ENCODE measurements around the gene TMX4. TPM values are rescaled to one million over a fixed set of nuclear protein-coding genes. Genes with fewer than 3 reads are reported as not detected.

The TMX4 gene
- total and polyA plus RNA-seq, 2 donors (not counting 3 experiments of a cell fraction or from before 2014, with no cell fraction given), result 6.5 to 30.3 TPM

DNA sequence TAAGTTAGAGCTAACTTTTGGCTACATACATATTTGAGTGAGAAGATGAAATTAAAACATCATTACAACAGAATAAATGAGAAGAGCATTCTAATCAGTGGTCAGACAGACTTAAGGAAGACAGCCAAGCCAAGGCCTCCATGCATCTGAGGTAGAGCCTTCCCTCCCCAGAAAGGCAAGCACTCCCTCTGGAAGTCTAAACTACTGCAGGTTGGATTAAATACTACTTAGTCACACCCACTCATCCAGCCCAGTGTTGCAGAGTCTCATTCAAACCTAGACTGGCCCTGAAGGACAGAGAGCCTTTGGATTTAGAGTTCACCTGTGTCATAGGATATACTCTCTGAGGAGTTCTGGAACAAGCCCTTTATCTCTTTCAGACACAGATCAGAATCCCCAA, 29.2 kb downstream of the TMX4 start:
- Histone ChIP-seq H3K4me3 (replicated peaks in 1 of 3; ENCODE audit: insufficient read depth in 1 of 3, low read depth in 1 of 3, low read length in 3 of 3) (no peak overlapping the region), H3K4me1 (ENCODE audit: control insufficient read depth, extremely low read depth, insufficient read depth, low read length) (no peaks in the 10 kb centered on the region), H3K4me2 (ENCODE audit: insufficient read depth, low read length) (no peak overlapping the region), H4K20me1 (replicated peaks; ENCODE audit: control insufficient read depth, extremely low read depth, insufficient read depth, low read length) (no peaks in the 10 kb centered on the region), H3K27ac (ENCODE audit: insufficient read depth, low read depth, low read length) (no peak overlapping the region), H3K79me2 (ENCODE audit: control insufficient read depth, insufficient read depth, low read length) (no peaks in the 10 kb centered on the region), H2AFZ (ENCODE audit: low read depth, low read length) (no peak overlapping the region), H3K36me3 (ENCODE audit: control insufficient read depth in 2 of 2, extremely low read depth in 1 of 2, insufficient read depth in 2 of 2, low read length in 2 of 2) (no peaks in the 10 kb centered on the region), H3K27me3 (ENCODE audit: control insufficient read depth in 2 of 2, insufficient read depth in 2 of 2, low read length in 2 of 2) (no peaks in the 10 kb centered on the region), H3K9ac (replicated peaks; ENCODE audit: extremely low read depth, insufficient read depth, low read length) (no peak overlapping the region), H3K9me3 (replicated peaks; ENCODE audit: control insufficient read depth, insufficient read depth, low read length) (no peaks in the 10 kb centered on the region), H3K9me1 (replicated peaks; ENCODE audit: control insufficient read depth, extremely low read depth, insufficient read depth, low read length) (no peaks in the 10 kb centered on the region)
- no TSS peak for BruUV-seq (replicated peaks)
- ChIA-PET POLR2A (interaction anchor here (0.6 kb wide), 1 partner anchor 54 kb away, joined by 6 read pairs; no protein-coding TSS in a partner anchor), CTCF (interaction anchor here (1.1 to 3.7 kb wide), 5 partner anchors 10 to 732 kb away, joined by 3 to 71 read pairs (median 4); no protein-coding TSS in a partner anchor)
- dilution Hi-C loops (cut with MboI; ENCODE audit: extremely low pct_ligation_motif_present, low sequenced_read_pairs), result no loop called here
- TF ChIP-seq FOS (IDR thresholded peaks at IDR 0.05; ENCODE audit: borderline replicate concordance, insufficient read depth, low read length) (no peak), POLR2A (IDR thresholded peaks at IDR 0.05; ENCODE audit: low read depth, low read length) (no peak), JUN (IDR thresholded peaks at IDR 0.05; ENCODE audit: borderline replicate concordance, insufficient read depth, insufficient read length, low read depth) (no peak), POLR2AphosphoS5 (IDR thresholded peaks at IDR 0.05; ENCODE audit: insufficient read depth, low read depth, low read length) (no peak), MAX (IDR thresholded peaks at IDR 0.05; ENCODE audit: insufficient read depth, insufficient read length) (no peak), CTCF (IDR thresholded peaks at IDR 0.05; ENCODE audit: extremely low read depth in 1 of 2, insufficient read depth in 1 of 2, low read depth in 1 of 2, low read length in 2 of 2) (no peak), EZH2 (IDR thresholded peaks at IDR 0.05; ENCODE audit: borderline replicate concordance, low read depth, low read length, severe bottlenecking) (no peak), GATA2 (IDR thresholded peaks at IDR 0.05; ENCODE audit: insufficient read depth, insufficient read length, low read depth, low read length) (no peak), MYC (IDR thresholded peaks at IDR 0.05; ENCODE audit: low read depth, low read length) (no peak)
- DNase-seq (ENCODE audit: low read depth, low spot score), result no peak
- FAIRE-seq, result no peak
- intact Hi-C loops (cut with micrococcal nuclease), result no loop called here

Measured in endothelial cell of umbilical vein (primary cell).